ENCODE measurements around the gene SERAC1.

- TF ChIP-seq EP300 (IDR thresholded peaks at IDR 0.05) (no peak), POLR2A (IDR thresholded peaks at IDR 0.05) (no peak), CTCF (IDR thresholded peaks at IDR 0.05) (no peak)
These were observed 43.4 kb upstream of the SERAC1 start for GRCh38 chr6:158211273-158212055.

Data from gastroesophageal sphincter (tissue), 3 donors.